ENCODE data around the gene SHISA6.

GRCh38 chr17:11535231-11535630, 294.2 kb downstream of the SHISA6 start:
- TF ChIP-seq CTCF (IDR thresholded peaks at IDR 0.05; ENCODE audit: poor library complexity, severe bottlenecking) (no peak), POLR2AphosphoS5 (IDR thresholded peaks at IDR 0.05) (no peak), TAF1 (IDR thresholded peaks at IDR 0.05; ENCODE audit: low read depth) (no peak), EZH2 (IDR thresholded peaks at IDR 0.05; ENCODE audit: borderline replicate concordance, insufficient read depth, low read length, poor library complexity, severe bottlenecking) (no peak)
